Uterus (tissue), 2 donors: Measurements from ENCODE around the gene PPHLN1.

ENCODE experiments used
- CTCF ChIP-seq, 4 experiments: fragments of 200-600 bp in 2 of 4; fragments of 450-650 bp in 2 of 4; sonication (generic) in 2 of 4; IDR thresholded peaks; one replicate each; pipeline ENCODE4 v1.5.1; 2016 to 2019; ENCODE audit warnings: antibody characterized with exemption in 4 of 4, mild to moderate bottlenecking in 2 of 4, moderate library complexity in 1 of 4
- POLR2A ChIP-seq, 2 donors: fragments of 450-650 bp; IDR thresholded peaks; one replicate each; pipeline ENCODE4 v1.6.1; 2016; ENCODE audit warnings: antibody characterized with exemption in 2 of 2, mild to moderate bottlenecking in 1 of 2, moderate library complexity in 1 of 2

- TF ChIP-seq CTCF (IDR thresholded peaks at IDR 0.05) = no peak
- TF ChIP-seq POLR2A (IDR thresholded peaks at IDR 0.05) = peak; percentile 43 to 56
Observed at GRCh38 chr12:42325653-42326474, at the start of gene PPHLN1, which contains the start of gene ZCRB1.
